Measurements from ENCODE around the gene SFTPB.

SFTPB gene

GRCh38 chr2:85709401-85709811, 41.4 kb upstream of the SFTPB start:
- peak overlapping the region in 1 of 2 donors; percentile 25 for H3K27ac ChIP-seq
- TF ChIP-seq CTCF (IDR thresholded peaks at IDR 0.05), result no peak
- intact Hi-C loops (cut with DNase I; ENCODE audit: low total_unique reads), result loop anchor here (5.0 kb wide), 1 partner anchor 72 kb away; no protein-coding TSS in a partner anchor
- no peaks in the 10 kb centered on the region for H3K9me3 ChIP-seq
- peak in 1 of 2 donors; percentile 63 for DNase-seq
- no peaks in the 10 kb centered on the region for H3K36me3 ChIP-seq
- H3K4me3 ChIP-seq, result no peak overlapping the region
- no peaks in the 10 kb centered on the region for H3K27me3 ChIP-seq
- H3K4me1 ChIP-seq, result peaks cover 0 to 60% (median 28%) of the 10 kb centered on the region in 4 donors

- DNase-seq, result peak in 1 of 2 donors; percentile 35
- Histone ChIP-seq H3K36me3 (no peaks in the 10 kb centered on the region), H3K27me3 (no peaks in the 10 kb centered on the region), H3K9me3 (no peaks in the 10 kb centered on the region), H3K4me3 (no peak overlapping the region), H3K27ac (no peak overlapping the region), H3K4me1 (peaks cover 0 to 56% (median 28%) of the 10 kb centered on the region in 4 donors)
- TF ChIP-seq CTCF (IDR thresholded peaks at IDR 0.05), result no peak
- intact Hi-C loops (cut with DNase I; ENCODE audit: low total_unique reads), result loop anchor here (5.0 kb wide), 1 partner anchor 71 kb away; no protein-coding TSS in a partner anchor
Measured at GRCh38 chr2:85708641-85709040, 40.6 kb upstream of the SFTPB start.

- peak; percentile 81 to 83 for TF ChIP-seq CTCF (IDR thresholded peaks at IDR 0.05)
- intact Hi-C loops (cut with DNase I; ENCODE audit: low total_unique reads), result loop anchor here (5.0 kb wide), 1 partner anchor 70 kb away; no protein-coding TSS in a partner anchor
- Histone ChIP-seq H3K36me3 (no peaks in the 10 kb centered on the region), H3K4me1 (peaks cover 0 to 43% (median 19%) of the 10 kb centered on the region in 4 donors), H3K27ac (no peak overlapping the region), H3K27me3 (no peaks in the 10 kb centered on the region), H3K4me3 (no peak overlapping the region), H3K9me3 (no peaks in the 10 kb centered on the region)
- DNase-seq, result peak; percentile 65 to 68
Measured at GRCh38 chr2:85707304-85707703, 39.3 kb upstream of the SFTPB start.

- no peak for TF ChIP-seq CTCF (IDR thresholded peaks at IDR 0.05)
- Histone ChIP-seq H3K27ac (peak overlapping the region; percentile 61 to 63), H3K36me3 (no peaks in the 10 kb centered on the region), H3K4me3 (no peak overlapping the region), H3K27me3 (no peaks in the 10 kb centered on the region), H3K9me3 (no peaks in the 10 kb centered on the region), H3K4me1 (peaks cover 0 to 42% (median 19%) of the 10 kb centered on the region in 4 donors)
- peak; percentile 68 to 77 for DNase-seq
- intact Hi-C loops (cut with DNase I; ENCODE audit: low total_unique reads), result loop anchor here (5.0 kb wide), 1 partner anchor 69 kb away; no protein-coding TSS in a partner anchor
Measured at GRCh38 chr2:85706599-85707296, 38.7 kb upstream of the SFTPB start.

GRCh38 chr2:85706063-85706462, 38.1 kb upstream of the SFTPB start:
- intact Hi-C loops (cut with DNase I; ENCODE audit: low total_unique reads), result loop anchor here (5.0 kb wide), 1 partner anchor 69 kb away; no protein-coding TSS in a partner anchor
- Histone ChIP-seq H3K27me3 (no peaks in the 10 kb centered on the region), H3K4me1 (peaks cover 0 to 42% (median 19%) of the 10 kb centered on the region in 4 donors), H3K27ac (peak overlapping the region; percentile 61 to 63), H3K9me3 (no peaks in the 10 kb centered on the region), H3K36me3 (no peaks in the 10 kb centered on the region), H3K4me3 (no peak overlapping the region)
- TF ChIP-seq CTCF (IDR thresholded peaks at IDR 0.05), result no peak
- peak in 1 of 2 donors; percentile 54 for DNase-seq
